ENCODE results near the gene C10orf88. TPM values are rescaled to one million over a fixed set of nuclear protein-coding genes. Genes with fewer than 3 reads are reported as not detected.
A peak's percentile ranks its signal among the peaks of the same experiment; 100 is the strongest.

The C10orf88 gene
- total and polyA plus RNA-seq, 2 of the 13 experiments (the other 11 are each of a cell fraction or from before 2014, with no cell fraction given): 4.6 to 11.8 TPM

GRCh38 chr10:122911889-122912484 lies 42.0 kb downstream of the C10orf88 start (continued):
- TF ChIP-seq ZBTB4 (CRISPR knock-in tag; IDR thresholded peaks at IDR 0.05; ENCODE audit: borderline replicate concordance): peak; percentile 98; the same call in 1 of the 2 replicates
- peak; percentile 99 for TF ChIP-seq MXD4 (CRISPR knock-in tag; IDR thresholded peaks at IDR 0.05)
- TF ChIP-seq ZNF513 (CRISPR knock-in tag; conservative IDR thresholded peaks at IDR 0.05): no peak
- peak; percentile 100 for TF ChIP-seq CBX5 (CRISPR knock-in tag; IDR thresholded peaks at IDR 0.05; ENCODE audit: borderline replicate concordance)
- peak; percentile 98; the same call in 1 of the 2 replicates for TF ChIP-seq ZBTB8A (CRISPR knock-in tag; IDR thresholded peaks at IDR 0.05; ENCODE audit: borderline replicate concordance, low read depth)
- no peak for TF ChIP-seq ZHX2 (IDR thresholded peaks at IDR 0.05; ENCODE audit: low read depth)
- peak; percentile 100 for TF ChIP-seq ZHX2 (CRISPR knock-in tag; IDR thresholded peaks at IDR 0.05; ENCODE audit: borderline replicate concordance)
- TF ChIP-seq ZEB1 (IDR thresholded peaks at IDR 0.05; ENCODE audit: insufficient replicate concordance, low read depth): no peak
- TF ChIP-seq ZMAT3 (CRISPR knock-in tag; conservative IDR thresholded peaks at IDR 0.05): peak; percentile 100
- no peak for TF ChIP-seq LCORL (IDR thresholded peaks at IDR 0.05)
- peak; percentile 91 for TF ChIP-seq LCORL (CRISPR knock-in tag; IDR thresholded peaks at IDR 0.05)
- TF ChIP-seq JUNB (CRISPR knock-in tag; IDR thresholded peaks at IDR 0.05; ENCODE audit: borderline replicate concordance): peak; percentile 99
- peak; percentile 94 for TF ChIP-seq HIC2 (CRISPR knock-in tag; IDR thresholded peaks at IDR 0.05; ENCODE audit: low read depth)
- peak; percentile 100 for TF ChIP-seq ZSCAN30 (CRISPR knock-in tag; IDR thresholded peaks at IDR 0.05)
- TF ChIP-seq SRSF4 (IDR thresholded peaks at IDR 0.05; ENCODE audit: low read depth, low read length, poor library complexity, severe bottlenecking): no peak
- peak; percentile 100 for TF ChIP-seq XBP1 (CRISPR knock-in tag; IDR thresholded peaks at IDR 0.05)
- peak; percentile 100 for TF ChIP-seq ZNF883 (CRISPR knock-in tag; IDR thresholded peaks at IDR 0.05; ENCODE audit: not compliant biosample characterization)

Measured in HepG2 (cell line).